ENCODE results near the gene PDE1C.

The PDE1C gene

GRCh38 chr7:32074787-32075585, 4.8 kb upstream of the PDE1C start:
- DNase-seq (ENCODE audit: low spot score): no peak

- no peak for DNase-seq (ENCODE audit: low spot score)
Observed at GRCh38 chr7:32073533-32073932, 3.3 kb upstream of the PDE1C start.

GRCh38 chr7:32072397-32072796, 2.2 kb upstream of the PDE1C start:
- no peak for DNase-seq (ENCODE audit: low spot score)

GRCh38 chr7:32071466-32072091, 1.4 kb upstream of the PDE1C start:
- DNase-seq (ENCODE audit: low spot score): no peak

- no peak for DNase-seq (ENCODE audit: low spot score)
Observed at GRCh38 chr7:32070051-32070405, 179 bp downstream of the PDE1C start.

- DNase-seq (ENCODE audit: low spot score): no peak
Observed at GRCh38 chr7:32069116-32069650, 1.0 kb downstream of the PDE1C start.

GRCh38 chr7:32068411-32069101, 1.7 kb downstream of the PDE1C start:
- DNase-seq (ENCODE audit: low spot score): no peak

- DNase-seq (ENCODE audit: low spot score): no peak
Observed at GRCh38 chr7:32066441-32066840, 3.8 kb downstream of the PDE1C start.

GRCh38 chr7:32063614-32064013, 6.6 kb downstream of the PDE1C start:
- DNase-seq (ENCODE audit: low spot score): no peak

- no peak for DNase-seq (ENCODE audit: low spot score)
Observed at GRCh38 chr7:32062150-32062549, 8.1 kb downstream of the PDE1C start.

GRCh38 chr7:32061346-32061745, 8.9 kb downstream of the PDE1C start:
- DNase-seq (ENCODE audit: low spot score): no peak

- no peak for DNase-seq (ENCODE audit: low spot score)
Observed at GRCh38 chr7:32059289-32060011, 10.8 kb downstream of the PDE1C start.

- DNase-seq (ENCODE audit: low spot score): no peak
Observed at GRCh38 chr7:32058002-32058401, 12.2 kb downstream of the PDE1C start.

- no peak for DNase-seq (ENCODE audit: low spot score)
Observed at GRCh38 chr7:32056767-32057166, 13.4 kb downstream of the PDE1C start.

GRCh38 chr7:32053204-32053603, 17.0 kb downstream of the PDE1C start:
- no peak for DNase-seq (ENCODE audit: low spot score)

GRCh38 chr7:32051128-32051527, 19.1 kb downstream of the PDE1C start:
- DNase-seq (ENCODE audit: low spot score): no peak

- DNase-seq (ENCODE audit: low spot score): no peak
Observed at GRCh38 chr7:32049599-32049998, 20.6 kb downstream of the PDE1C start.

GRCh38 chr7:32048970-32049491, 21.2 kb downstream of the PDE1C start:
- DNase-seq (ENCODE audit: low spot score): no peak

GRCh38 chr7:32047801-32048200, 22.4 kb downstream of the PDE1C start:
- DNase-seq (ENCODE audit: low spot score): no peak

- no peak for DNase-seq (ENCODE audit: low spot score)
Observed at GRCh38 chr7:32047075-32047474, 23.1 kb downstream of the PDE1C start.

- no peak for DNase-seq (ENCODE audit: low spot score)
Observed at GRCh38 chr7:32045228-32045627, 25.0 kb downstream of the PDE1C start.

- DNase-seq (ENCODE audit: low spot score): no peak
Observed at GRCh38 chr7:32044739-32045138, 25.5 kb downstream of the PDE1C start.

Measured in HuH-7.5 (cell line).